GM21360 (cell line): ENCODE results near the gene ALDH8A1.
"Not testable (repeated sequence)": the region's sequence is repeated elsewhere in the genome, so short reads cannot be mapped to it uniquely, and the experiment has no call there.

Experiments
- ATAC-seq: cut with Tn5 transposase; IDR thresholded peaks from one replicate; pipeline ENCODE4 v1.9.1; 2021; ENCODE audit warnings: mild to moderate bottlenecking, moderate library complexity; ENCODE audit not compliant: unreplicated experiment

The ALDH8A1 gene

DNA sequence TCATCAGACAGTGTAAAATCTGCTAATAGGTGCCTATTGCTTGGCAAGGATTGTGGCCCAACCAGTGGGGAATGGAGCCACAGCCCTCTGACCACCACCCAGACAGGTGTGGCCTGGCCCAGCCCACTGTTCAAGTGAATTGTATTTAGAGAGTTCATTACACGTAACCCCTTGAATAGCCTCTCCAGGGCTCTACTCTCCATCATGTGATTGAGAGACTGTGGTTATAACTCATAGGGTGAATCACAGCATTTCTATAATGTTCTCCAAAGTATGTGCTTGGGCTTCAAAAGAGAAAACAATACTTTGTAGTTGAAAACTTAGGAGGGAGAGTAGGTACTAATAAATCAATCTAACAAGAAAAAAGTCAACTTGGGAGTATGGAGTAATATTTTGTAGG lies 38.4 kb downstream of the ALDH8A1 start:
- ATAC-seq, result no peak

DNA sequence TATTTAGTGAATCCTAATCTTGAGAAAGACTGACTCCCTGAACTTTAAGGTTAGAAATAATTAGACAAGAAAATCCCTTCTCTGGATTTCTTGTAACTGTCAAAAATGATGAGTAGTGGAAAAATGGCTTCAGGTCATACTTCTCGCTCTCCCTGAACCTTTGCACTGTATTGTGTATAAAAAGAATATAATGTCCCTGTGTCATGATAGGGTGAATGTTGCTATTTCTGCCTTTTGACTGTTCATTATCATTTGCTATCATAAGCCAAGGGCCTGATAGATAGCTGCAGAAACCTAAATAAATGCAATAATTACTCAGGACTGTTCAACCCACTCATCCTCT lies 39.3 kb downstream of the ALDH8A1 start:
- no peak for ATAC-seq

DNA sequence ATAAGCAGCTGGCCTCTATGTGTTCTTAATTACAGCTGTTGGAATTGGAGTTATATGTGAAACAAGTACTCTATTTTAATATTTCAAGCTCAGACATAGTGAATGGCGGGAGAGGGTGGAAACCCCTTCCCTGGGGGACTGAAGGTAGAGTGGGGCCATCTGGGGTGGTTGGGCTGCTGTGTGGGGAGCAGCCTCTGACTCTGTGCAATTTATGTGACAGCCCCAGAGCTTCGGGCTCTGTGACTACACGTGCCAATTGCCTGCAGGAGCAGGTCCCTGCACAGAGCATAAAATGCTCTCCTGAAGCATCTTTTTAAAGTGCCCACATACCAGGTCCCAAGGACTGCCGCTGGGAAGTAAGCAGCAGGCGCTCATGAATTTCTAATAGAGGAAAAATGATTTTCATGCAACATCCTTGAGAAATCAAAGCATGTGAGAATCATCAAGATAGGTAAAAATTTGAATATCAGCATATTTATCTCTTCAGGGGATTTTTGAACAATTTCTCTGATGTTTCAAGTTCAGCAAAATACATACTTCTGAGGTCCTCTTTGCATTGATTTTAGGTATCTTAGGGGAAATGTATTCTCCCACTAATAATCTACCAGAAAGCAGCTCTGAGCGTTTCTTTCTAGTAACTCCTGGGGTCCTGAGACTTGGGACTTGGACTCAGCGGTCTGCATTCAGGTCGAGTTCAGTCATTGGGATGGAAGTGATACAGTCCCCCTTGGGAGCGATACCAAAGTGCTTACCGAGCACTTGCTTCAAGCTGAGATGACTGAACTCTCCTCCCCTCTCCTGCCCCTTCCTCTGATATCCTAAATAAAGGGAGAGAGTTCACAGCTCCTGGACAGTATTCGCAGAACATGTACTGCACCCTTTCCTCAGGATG lies 40.0 kb downstream of the ALDH8A1 start:
- no peak for ATAC-seq

DNA sequence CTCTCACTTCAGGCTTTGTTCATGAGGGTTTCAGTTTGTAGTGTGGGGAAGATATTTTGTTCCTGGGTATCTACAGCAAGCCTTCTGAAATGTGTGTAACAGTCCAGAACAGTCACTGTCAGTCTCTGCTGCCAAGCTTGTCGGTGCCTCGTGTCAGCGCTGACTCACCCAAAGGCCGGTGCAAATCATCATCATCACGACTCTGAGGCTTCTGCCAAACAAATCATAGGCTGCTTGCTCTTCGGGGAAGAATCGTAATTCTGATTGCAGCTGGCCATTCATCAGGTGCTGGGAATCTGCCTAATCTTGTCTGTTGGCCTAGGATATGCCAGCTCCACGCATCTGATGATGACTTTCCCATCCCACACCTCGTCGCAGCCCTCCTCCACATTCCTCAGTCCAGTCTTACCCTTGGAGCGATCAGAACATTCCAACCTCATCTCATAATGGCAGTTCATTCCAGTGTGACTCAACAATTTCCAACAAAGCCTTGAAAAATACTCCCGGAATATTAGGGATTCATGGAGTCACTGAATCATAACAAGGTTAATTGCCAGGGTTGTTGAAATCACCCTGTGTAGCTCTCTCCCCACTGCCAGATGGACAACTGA lies 40.9 kb downstream of the ALDH8A1 start:
- ATAC-seq, result no peak

DNA sequence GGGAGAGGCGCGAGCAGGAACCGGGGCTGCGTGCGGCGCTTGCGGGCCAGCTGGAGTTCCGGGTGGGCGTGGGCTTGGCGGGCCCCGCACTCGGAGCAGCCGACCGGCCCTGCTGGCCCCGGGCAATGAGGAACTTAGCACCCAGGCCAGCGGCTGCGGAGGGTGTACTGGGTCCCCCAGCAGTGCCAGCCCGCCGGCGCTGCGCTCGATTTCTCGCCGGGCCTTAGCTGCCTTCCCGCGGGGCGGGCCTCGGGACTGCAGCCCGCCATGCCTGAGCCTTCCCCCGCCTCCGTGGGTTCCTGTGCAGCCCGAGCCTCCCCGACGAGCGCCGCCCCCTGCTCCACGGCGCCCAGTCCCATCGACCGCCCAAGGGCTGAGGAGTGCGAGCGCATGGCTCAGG lies 45.2 kb downstream of the ALDH8A1 start:
- ATAC-seq, result not testable (repeated sequence)

DNA sequence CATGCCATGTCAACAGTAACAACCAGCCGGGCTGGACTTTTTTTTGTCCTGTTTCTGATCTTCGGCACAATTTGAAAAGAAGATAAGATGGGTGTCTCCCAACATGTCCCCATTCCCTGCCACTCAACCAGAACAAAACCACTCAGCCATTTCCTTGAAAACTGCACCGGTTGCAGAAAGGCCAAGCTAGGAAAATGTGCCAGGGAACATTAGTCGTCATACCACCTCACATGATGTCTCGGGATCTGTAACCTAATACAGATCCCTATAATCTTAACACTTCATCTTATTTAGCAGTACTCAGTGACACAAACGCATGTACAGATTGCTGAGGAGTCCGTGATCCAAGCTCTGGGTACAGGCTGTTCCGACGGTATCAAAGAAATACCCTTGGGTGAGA lies 46.5 kb downstream of the ALDH8A1 start:
- ATAC-seq, result no peak

DNA sequence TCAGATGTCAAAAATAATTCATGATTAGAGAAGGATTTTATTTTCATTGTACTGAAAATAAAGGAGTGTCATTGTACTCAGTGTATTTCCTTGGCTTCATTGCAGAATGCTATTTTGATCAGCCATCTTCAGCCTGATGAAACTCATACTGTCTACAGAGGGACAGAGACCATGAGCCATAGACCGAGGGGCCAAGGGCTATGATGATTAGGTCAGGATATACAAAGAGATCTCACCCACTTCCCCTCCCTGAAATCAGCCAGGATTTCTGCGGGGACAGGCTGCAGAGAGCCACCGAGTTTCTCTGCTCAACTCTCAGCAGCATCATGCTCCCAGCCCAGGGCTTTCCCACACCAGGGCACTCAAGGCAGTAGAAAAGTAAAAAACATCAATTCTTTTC lies 47.0 kb downstream of the ALDH8A1 start:
- no peak for ATAC-seq

DNA sequence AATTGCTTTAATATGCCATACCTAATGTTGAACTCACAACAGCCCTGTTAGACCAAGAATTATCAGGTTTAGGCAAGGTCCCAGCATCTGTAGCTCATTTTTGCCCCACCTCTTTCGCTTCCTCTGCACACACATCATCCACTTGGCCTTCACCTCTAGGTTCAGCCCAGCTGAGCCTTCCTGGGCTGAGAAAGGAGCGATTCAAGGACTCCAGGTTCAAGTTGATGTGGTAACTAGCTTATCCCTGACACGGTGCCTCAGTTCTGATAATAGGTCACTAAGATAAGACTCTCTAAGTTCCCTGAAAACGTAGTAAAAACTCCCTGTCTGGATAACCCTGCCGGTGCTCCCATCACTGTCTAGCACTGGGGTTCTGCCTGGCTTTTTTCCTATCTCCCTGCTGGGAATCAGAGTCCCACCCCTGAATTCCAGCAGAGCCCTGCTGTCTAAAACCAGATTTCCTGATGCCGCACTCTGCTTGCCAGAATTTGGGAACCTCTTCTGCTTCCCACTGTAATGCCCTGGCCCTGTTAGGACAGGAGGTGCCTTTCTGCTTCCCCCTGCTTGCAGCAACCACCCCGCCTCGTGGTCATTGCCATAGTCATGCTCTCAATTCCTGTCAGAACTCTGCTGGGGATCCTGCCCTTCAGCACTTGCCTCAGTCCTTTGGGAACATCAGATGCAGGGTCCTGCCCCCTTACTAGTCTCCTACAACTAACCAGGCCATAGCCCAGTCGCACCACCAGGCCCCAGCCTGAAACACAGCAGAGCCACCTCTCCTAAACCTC lies 47.6 kb downstream of the ALDH8A1 start:
- no peak for ATAC-seq

DNA sequence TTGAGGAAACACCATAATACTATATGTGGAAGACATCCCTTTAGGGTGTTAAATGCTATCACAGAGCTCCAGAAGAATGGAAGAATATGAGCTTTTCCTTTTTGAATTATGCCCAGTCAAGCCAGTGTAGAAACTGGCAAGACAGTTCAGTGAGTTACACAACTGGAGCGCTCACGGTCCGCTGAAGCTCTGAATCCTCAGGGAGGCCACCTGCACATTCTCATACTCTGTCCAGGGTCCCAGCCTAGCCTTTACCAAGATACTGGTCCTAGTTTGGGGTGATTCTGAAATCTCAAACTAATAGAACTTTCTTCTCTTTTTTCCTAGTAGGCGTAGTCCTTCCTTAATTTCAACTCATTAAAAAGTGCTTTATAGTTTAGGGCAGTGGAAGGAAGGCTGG lies 51.3 kb downstream of the ALDH8A1 start:
- ATAC-seq, result no peak

DNA sequence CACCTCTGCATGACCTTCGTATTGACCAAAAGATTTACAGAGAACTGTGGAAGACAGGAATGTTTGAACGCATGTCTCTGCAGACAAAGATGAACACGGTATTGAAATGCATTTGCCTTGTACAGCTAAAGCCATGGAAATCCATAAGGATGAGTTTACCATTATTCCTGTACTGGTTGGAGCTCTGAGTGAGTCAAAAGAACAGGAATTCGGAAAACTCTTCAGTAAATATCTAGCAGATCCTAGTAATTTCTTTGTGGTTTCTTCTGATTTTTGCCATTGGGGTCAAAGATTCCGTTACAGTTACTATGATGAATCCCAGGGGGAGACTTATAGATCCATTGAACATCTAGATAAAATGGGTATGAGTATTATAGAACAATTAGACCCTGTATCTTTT lies 51.7 kb downstream of the ALDH8A1 start:
- ATAC-seq, result not testable (repeated sequence)

DNA sequence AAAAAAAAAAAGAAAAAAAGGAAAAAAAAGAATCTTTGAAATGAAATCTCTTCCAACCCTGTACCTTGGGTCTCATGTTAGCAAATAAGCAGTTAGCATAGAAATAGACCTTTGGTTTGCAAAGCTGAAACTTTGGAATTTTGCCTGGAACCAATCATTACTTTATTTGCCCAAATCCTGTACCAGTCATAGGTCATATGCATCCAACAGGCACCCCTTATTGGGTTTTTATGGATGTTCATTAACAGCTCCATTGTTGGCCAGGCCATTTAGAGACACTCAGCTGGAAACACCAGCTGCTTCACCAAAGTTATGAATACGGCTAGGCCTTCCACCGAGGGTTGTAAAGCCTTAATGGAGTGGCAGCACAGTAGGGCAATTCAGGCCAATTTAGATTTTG lies 53.0 kb downstream of the ALDH8A1 start:
- no peak for ATAC-seq

DNA sequence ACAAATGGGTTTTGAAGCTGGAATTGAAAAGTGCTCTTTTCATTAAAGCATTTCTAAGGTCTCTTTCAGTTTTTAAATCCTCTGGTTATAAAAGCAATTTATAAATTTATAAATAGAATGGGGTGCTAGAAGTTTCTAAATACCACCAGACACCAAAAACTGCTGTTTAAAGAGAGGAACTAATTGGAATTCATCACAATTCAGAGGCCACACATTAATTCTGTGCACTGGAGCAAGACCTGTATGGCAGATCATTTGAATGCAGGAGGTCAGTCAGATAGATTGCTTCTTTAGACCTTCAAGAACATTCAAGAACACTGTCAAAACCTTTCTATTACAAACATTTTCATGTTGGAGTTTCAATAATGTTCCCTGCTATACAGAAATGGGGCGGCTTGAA lies 55.1 kb downstream of the ALDH8A1 start:
- no peak for ATAC-seq

DNA sequence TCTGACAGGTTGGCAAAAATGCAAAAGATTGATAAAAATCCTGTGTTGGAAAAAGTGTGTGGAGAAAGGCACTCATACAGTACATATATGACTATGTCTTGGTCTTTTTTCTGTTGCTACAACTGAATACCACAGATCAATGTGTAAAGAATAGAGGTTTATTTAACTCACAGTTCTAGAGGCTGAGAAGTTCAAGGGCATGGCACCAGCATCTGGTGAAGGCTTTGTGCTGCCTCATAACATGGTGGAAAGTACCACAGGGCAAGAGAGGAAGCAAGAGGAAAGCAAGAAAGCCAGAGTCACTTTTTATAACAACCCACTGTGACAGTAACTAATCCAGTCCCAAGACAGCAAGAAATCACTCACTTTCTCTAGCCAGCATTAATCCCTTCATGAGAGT lies 57.5 kb downstream of the ALDH8A1 start:
- ATAC-seq, result no peak

DNA sequence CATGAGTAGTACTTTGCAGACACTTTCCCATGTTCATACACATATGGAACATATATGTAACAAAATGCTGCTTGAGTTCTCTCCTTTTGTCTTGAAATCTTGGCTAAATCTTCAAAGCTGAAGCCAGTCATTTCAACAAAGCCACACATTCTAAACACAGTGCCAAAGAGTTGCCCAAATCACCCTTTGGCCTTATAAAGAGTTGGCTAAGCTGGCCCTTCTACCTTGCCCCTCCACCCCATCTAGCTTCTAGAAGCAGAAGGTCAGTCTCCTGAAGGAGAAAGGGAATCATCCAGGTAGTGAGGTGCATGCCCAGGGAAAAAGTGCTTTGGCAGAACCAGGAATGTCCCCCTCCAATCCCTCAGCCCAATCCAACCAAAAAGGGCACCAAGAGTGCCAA lies 58.3 kb downstream of the ALDH8A1 start:
- no peak for ATAC-seq

DNA sequence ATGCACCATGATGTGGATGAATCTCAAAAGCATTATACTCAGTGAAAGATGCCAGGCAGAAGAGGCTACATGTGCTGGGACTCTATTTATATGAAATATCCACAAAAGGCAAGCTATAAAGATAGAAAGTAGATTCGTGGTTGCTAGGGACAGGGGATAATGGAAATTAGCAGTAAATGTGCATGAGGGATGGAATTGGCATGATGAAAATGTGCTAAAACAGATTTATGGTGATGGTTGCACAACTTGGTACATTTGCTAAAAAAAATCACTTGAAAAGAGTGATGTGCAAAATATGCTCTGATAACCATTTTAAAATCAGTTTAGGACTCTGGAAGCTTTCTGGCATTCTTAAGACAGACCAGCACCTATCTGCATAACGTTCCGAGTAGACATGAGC lies 61.6 kb downstream of the ALDH8A1 start:
- no peak for ATAC-seq

DNA sequence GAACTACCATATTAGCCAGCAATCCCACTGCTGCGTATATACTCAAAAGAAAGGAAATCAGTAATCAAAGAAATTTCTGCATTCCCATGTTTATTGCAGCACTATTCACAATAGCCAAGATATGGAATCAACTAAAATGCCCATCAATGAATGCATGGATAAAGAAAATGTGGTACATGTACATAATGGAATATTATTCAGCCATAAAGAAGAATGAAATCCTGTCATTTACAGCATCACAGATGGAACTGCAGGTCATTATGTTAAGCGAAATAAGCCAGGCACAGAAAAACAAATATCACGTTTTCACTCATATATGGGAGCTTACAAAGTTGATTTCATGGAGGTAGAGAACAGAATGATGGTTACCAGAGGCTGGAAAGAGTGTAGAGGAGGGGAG lies 65.1 kb downstream of the ALDH8A1 start:
- ATAC-seq, result no peak

DNA sequence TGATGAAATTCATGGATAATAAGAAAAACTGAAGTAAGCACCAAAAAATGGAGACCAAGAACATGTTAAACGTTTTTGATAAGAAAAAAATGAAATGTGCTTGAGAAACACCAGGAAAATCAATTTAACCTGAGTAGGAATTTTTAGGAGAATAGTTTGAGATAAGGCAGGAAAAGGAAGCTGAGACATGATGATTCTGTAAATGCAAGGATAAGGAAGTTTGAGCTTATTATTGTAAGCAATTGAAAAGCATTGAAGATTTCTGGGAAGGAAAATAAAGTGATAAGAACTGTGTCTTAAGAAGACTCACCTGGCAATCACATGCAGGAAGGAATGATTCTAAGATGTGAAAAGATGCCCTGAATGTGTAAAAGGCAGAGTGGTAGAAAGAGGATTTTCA lies 66.6 kb downstream of the ALDH8A1 start:
- ATAC-seq, result no peak

DNA sequence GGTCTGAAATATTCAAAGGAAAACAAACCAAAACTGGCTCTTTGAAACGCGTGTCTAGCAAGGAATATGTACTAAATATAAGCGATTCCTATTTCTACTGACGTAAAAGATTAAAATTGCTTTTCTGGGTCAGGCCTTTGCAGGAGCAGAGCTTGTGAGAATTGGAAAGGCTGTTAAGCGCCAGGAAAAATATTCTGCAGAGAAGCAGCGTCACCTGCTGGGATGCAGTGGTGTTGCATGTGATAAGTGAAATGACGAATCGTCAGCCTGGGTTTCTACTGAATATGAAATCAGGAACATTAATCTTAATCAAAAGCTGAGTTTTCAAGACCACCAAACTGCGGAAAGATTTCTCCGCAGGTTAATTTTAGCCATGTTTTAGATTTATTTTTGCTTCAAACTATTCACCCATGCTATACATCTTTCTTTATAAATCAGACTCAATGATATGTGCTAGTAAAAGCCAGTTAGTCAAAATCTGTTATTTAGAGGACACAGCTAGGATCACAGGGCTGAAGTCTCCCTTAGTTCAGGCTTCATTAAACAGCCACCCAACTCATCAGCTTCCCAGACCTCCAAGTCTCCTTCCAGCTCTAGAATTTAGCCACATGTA lies 67.4 kb downstream of the ALDH8A1 start:
- ATAC-seq, result no peak

DNA sequence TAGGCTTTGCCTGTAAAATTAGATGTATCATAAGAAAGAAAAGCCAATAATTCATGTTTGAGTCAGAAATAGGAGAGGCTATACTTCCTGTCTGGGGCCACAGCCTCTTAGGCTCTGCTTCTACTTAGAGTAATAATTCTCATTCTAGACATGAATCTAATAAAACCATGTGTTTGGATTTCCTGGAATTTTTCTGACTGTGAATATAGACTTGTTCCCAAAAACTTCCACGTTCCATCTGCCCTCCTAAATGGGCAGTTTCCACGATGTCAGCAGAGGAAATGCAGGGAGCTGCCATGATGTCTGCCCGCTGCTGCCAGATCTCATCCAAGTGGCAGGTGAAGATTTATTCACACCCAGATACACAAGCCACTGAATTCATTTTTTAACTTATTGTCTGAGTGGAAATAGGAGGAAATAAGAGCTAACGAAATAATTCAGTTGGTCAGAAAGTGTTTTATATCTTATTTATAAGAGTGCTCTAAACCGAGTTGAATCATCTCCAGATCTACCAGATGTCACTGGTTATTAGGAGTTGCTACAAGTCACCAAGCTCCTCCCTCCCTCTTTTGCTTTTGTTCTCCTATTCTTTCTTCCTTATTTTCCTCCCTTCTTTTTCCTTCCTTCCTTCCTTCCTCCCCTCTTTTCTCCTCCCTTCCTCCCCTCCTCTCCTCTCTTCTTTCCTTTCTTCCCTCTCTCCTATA lies 69.3 kb downstream of the ALDH8A1 start:
- no peak for ATAC-seq

DNA sequence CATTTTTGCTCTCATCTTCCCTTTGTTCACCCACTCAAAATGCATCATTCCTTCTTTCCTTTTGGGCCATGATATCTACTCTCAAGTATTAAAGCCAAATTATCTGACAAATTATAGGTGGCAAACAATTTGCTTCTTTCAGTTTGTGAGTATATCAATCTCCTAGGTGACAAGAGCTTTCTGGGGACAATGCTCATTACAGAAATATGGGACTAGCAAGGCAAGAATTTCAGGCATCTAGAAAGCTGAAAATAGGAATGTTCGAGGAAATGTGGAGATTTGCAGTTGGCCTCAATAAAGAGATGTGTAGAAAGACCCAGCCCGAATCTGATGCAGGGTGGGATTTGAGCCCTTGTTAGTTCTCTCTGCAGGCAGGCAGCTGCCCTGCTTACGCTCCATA lies 71.8 kb downstream of the ALDH8A1 start:
- no peak for ATAC-seq

DNA sequence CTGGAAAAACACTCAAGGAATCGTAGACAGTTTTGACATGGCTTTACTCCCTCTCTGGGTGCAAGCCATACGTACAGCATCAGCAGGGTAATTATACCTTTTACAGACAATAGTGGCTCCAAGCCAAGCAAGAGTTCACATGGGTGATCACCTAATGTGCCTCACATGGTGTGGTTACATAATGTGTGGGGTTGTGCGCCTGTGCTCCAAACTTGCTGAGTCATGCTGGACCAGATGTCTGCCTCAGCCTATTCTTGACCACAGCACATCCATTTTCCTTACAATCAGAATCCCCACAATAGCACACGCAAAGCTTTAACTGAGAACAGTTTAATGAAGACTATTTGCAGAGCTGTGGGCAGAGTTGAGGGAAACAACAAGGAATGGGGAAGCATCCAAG lies 74.5 kb downstream of the ALDH8A1 start:
- no peak for ATAC-seq
